ENCODE measurements around the gene LMX1A.

GRCh38 chr1:165241952-165242351 lies 114.6 kb downstream of the LMX1A start:
- TF ChIP-seq YY1 (IDR thresholded peaks at IDR 0.05; ENCODE audit: insufficient read depth, insufficient read length) (no peak), ZNF274 (IDR thresholded peaks at IDR 0.05; ENCODE audit: low read depth, low read length) (no peak), SUZ12 (IDR thresholded peaks at IDR 0.05; ENCODE audit: extremely low read depth, insufficient read depth, insufficient read length) (no peak)
